GM21367 (cell line): ENCODE data around the gene PINLYP.

ENCODE experiments used
- ATAC-seq: cut with Tn5 transposase; IDR thresholded peaks from one replicate; pipeline ENCODE4 v1.9.1; 2021; ENCODE audit not compliant: unreplicated experiment

PINLYP gene

DNA sequence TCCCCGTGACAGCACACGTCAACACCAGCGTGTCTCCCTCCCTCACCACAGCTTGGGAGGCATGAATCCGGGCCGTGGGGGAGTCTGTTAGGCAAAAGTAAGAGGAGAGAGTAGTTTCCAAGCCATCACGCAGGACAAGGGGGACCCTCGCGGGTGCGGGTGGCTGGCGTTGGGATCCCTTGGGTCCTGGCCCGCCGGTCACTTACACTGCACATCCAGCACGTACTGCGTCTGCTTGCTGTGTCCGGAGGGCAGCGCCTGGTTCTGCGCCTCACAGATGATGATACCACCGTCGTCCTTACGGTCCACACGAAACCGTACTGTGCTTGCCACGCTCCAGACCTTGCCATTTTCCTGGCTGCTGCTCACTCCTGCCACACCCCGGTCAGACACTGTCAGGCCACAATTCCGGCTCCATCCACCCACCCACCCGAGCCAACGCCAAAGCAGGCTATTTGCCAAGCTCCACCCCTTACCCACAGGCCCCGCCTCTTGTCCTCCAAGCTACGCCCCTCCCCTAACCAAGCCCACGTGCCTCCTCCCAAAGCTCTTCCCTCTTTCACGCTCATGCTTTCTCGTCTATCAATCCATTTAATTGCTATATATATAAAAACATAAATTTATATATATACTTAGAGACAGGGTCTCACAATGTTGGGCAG lies 50.4 kb downstream of the PINLYP start:
- no peak for ATAC-seq

DNA sequence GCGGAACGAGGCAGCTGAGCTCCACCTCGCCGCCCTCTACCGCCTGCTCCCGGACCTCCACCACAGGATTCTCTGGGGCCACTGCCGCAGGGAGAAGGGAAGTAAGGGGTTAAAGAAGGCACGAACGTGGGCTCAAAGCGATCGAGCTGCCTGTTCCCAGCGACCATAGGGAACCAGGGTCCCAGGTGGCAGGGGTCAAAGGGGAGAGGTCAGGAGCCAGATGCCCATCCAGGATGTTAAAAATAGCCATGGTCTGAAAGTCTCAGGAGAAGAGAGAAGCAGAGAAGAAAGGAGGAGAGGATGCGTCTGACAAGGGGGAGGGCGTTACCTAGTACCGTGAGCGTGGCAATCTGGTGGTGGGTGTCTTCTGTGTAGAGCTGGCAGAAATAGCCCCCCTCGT lies 51.2 kb downstream of the PINLYP start:
- ATAC-seq, result no peak

DNA sequence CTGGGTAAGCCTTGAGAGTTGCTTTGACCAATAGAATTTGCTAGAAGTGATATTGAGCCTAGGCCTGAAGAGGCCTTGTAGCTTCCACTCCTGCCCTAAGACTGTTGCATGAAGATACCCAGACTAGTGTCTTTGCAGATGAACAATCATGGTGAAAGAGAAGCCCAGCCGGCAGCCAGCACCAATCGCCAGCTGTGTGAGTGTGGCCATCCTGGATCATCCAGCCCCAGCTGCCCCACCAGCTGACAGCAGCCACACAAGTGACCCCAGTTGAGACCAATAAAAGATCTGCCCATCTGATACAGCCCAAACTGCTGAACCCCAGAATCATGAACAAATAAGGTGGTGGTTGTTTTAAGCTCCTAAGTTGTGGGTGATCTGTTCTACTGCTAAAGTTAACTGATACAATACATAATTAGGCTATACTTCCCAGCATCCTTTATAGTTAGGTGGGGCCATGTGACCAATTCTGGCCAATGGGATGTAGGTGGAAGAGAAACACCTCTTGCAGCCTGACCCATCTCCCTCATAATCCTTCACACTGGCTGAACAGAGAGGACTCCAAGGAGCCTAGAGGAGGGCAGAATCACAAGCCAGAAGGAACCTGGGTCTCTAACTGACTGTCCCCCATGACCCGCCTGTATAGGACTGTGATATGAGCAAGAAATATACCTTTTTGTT lies 53.2 kb downstream of the PINLYP start:
- no peak for ATAC-seq

DNA sequence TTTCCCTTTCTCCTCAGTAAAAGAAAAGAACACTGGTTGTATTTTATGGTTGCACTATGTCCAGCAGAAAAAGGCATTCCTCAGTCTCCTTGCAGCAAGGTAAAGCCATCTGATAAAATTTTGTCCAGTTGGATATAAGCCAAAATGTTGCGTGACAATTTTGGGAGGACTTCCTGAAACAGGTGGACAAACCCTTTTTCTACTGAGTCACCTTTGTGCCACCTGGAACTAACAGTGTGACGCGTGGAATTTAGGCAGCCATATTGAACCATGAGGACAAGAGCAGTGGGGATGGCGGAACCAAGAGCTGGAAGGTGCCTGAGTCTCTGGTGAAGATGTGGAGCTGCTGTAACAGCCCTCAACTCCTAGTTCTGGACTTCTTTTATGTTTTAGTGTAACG lies 55.9 kb downstream of the PINLYP start:
- ATAC-seq, result no peak
